IPS-15b (cell line): ENCODE data around the gene DPH3.

Source experiments
- H3K27me3 ChIP-seq: one replicate; pipeline ENCODE4 v1.6.1; 2013; ENCODE audit warnings: low read length; ENCODE audit not compliant: control insufficient read depth, insufficient read depth
- H3K36me3 ChIP-seq: one replicate; pipeline ENCODE4 v1.6.1; 2013; ENCODE audit warnings: low read length; ENCODE audit not compliant: control insufficient read depth, insufficient read depth
- H3K4me1 ChIP-seq: one replicate; pipeline ENCODE4 v1.6.1; 2013; ENCODE audit warnings: mild to moderate bottlenecking, low read length; ENCODE audit not compliant: control insufficient read depth, insufficient read depth
- H3K4me3 ChIP-seq: one replicate; pipeline ENCODE4 v1.5.1; 2013; ENCODE audit warnings: low read depth, low read length
- H3K9ac ChIP-seq: one replicate; pipeline ENCODE4 v1.6.1; 2013; ENCODE audit warnings: low read depth, mild to moderate bottlenecking, low read length
- H3K9me3 ChIP-seq: one replicate; pipeline ENCODE4 v1.6.1; 2013; ENCODE audit warnings: mild to moderate bottlenecking, low read length; ENCODE audit not compliant: control insufficient read depth, insufficient read depth

DPH3 gene

DNA sequence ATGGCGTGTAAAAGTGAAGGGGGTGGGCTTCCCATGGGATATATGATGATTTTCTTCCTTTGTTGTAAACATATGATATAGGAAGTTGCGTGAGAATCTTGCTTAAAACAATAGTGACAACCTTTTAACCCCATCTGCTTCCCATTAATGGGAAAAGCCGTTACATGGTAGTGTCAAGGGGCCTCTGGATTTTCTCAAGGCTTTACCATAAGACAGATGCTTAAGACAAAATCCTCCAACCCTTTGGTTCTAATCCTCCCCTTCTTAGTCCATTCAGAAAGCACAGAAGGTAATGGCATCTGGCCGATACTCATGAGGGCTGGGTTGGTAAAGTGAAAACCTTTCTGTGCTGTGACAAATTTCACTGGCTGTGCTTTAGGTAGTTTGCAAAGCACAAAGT lies 25.0 kb downstream of the DPH3 start:
- H3K4me3 ChIP-seq = no peak overlapping the region
- H3K9ac ChIP-seq = no peak overlapping the region
- no peaks in the 10 kb centered on the region for H3K27me3 ChIP-seq
- no peaks in the 10 kb centered on the region for H3K4me1 ChIP-seq
- no peaks in the 10 kb centered on the region for H3K36me3 ChIP-seq
- H3K9me3 ChIP-seq = no peaks in the 10 kb centered on the region

DNA sequence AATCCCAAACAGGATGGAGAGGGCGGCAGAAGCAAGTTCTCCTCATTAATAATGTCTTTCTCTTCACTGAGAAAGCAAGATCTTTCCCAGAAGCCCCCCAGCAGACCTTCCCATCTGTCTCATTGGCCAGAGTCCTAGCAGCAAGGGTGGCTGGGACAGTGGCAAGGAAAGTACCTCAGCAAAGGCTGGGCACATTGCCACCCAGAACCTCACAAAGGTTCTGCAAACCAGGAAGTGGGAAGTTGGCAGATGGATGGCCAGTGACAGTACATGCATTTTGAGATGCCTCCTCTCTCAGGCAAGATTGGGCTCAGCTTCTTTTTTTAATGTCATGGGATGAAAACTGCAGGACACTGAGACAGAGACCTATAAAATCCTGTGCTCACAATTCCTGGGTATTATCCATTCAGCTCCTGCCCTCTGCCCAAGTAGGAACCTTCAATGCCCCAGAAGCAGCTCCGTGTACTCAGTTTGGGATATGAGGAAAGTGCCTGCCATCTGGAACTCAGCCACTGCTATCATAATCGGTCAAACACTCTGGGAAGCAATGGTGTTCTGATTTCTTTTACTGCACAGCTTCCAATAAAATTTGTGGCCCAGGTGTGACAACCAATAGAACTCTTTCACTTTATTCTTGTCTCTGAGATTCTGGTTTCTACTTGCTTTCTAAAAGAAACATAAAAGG lies 25.5 kb downstream of the DPH3 start:
- Histone ChIP-seq H3K9me3 (no peaks in the 10 kb centered on the region), H3K4me3 (no peak overlapping the region), H3K36me3 (no peaks in the 10 kb centered on the region), H3K27me3 (no peaks in the 10 kb centered on the region), H3K4me1 (no peaks in the 10 kb centered on the region), H3K9ac (no peak overlapping the region)

- no peak overlapping the region for H3K4me3 ChIP-seq
- H3K4me1 ChIP-seq = no peaks in the 10 kb centered on the region
- no peak overlapping the region for H3K9ac ChIP-seq
- no peaks in the 10 kb centered on the region for H3K9me3 ChIP-seq
- no peaks in the 10 kb centered on the region for H3K36me3 ChIP-seq
- no peaks in the 10 kb centered on the region for H3K27me3 ChIP-seq
Observed at GRCh38 chr3:16236856-16237393, 27.8 kb downstream of the DPH3 start.

DNA sequence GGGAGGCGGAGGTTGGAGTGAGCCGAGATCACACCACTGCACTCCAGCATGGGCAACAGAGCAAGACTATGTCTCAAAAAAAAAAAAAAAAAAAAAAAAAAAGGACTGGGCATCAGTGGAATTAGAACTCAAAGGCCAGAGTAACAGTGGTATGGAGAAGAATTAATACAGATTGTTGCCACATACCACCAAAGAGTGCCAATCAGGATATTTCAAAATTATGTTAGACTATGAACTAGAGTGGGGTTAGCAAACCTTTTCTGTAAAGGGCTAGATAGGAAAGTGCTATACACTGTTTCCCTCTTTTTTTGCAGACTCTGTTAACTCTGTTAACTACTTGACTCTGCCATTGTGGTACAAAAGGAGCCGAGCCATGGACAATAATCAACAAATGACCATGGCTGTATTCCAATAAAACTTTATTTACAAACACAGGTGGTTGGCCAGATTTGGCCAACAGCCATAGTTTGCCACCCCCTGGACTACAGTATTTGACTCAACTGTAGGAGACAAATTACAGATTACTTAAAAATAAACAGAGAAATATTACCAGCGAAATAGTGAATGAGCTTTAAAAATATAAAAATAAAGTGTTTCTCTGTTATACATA lies 28.6 kb downstream of the DPH3 start:
- Histone ChIP-seq H3K4me1 (no peaks in the 10 kb centered on the region), H3K9me3 (no peaks in the 10 kb centered on the region), H3K9ac (no peak overlapping the region), H3K4me3 (no peak overlapping the region), H3K36me3 (no peaks in the 10 kb centered on the region), H3K27me3 (no peaks in the 10 kb centered on the region)

DNA sequence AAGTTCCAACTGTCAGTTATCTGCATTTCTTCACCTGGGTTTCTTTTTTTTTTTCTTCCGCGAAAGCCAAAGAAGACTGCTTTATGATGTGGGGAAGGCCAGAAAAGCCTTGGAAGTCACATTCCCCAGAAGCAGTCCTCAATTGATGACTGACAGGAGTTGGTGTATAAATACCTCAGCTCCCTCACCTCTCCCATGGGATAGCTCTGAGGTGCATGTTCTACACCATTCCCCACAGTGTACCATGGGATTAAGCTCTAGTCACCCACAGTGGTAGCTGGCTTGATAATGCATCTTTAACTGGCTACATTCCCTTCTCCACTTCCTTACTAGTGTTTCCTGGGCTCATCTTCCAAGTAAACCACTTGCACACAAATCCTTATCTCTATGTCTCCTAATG lies 30.5 kb downstream of the DPH3 start:
- Histone ChIP-seq H3K9ac (no peak overlapping the region), H3K9me3 (no peaks in the 10 kb centered on the region), H3K36me3 (no peaks in the 10 kb centered on the region), H3K4me1 (no peaks in the 10 kb centered on the region), H3K27me3 (no peaks in the 10 kb centered on the region), H3K4me3 (no peak overlapping the region)

DNA sequence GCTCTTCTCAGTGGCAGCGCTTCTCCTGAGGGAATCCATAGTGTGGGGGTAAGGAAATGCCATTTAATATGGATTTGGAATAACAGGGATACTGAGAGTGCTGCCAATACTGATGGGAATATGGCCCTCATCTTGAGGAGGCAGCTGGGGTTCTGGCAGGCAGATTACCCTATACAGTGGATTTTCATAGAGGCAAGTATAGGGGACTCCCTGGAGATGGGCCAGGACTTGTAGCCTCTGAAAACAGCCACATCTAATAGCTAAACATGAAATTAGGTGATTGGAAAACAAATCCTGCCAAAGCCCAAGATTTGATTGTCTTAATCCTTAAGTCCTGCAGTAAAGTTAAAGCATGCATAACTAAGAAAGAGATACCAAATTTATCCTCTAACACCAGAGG lies 30.9 kb downstream of the DPH3 start:
- Histone ChIP-seq H3K4me1 (no peaks in the 10 kb centered on the region), H3K27me3 (no peaks in the 10 kb centered on the region), H3K9ac (no peak overlapping the region), H3K4me3 (no peak overlapping the region), H3K36me3 (no peaks in the 10 kb centered on the region), H3K9me3 (no peaks in the 10 kb centered on the region)

GRCh38 chr3:16231983-16232382 lies 32.8 kb downstream of the DPH3 start:
- Histone ChIP-seq H3K4me1 (no peaks in the 10 kb centered on the region), H3K27me3 (no peaks in the 10 kb centered on the region), H3K4me3 (no peak overlapping the region), H3K9me3 (no peaks in the 10 kb centered on the region), H3K36me3 (no peaks in the 10 kb centered on the region), H3K9ac (no peak overlapping the region)

DNA sequence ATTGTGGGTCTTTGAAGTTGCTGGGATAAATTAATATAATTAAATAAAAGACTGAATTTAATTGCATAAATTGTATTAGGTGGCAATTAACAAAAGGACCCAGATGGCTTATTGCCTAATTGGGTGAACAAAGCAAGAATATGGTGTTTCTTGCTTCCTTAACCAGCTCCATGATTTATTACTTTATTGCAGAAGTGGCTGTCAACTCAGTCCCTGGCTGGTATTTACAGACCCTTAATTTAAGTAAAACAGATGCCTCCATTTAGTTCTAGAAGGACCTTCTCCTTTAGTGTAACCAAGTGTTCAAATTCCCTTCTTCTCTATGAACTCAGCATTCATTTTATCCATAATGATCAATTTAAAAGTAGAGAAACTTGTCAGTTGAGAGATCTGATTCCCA lies 35.1 kb downstream of the DPH3 start:
- no peaks in the 10 kb centered on the region for H3K36me3 ChIP-seq
- no peak overlapping the region for H3K4me3 ChIP-seq
- H3K9me3 ChIP-seq = no peaks in the 10 kb centered on the region
- no peak overlapping the region for H3K9ac ChIP-seq
- H3K4me1 ChIP-seq = no peaks in the 10 kb centered on the region
- no peaks in the 10 kb centered on the region for H3K27me3 ChIP-seq

- H3K4me1 ChIP-seq = no peaks in the 10 kb centered on the region
- no peaks in the 10 kb centered on the region for H3K9me3 ChIP-seq
- no peak overlapping the region for H3K9ac ChIP-seq
Observed at GRCh38 chr3:16227566-16227965, 37.2 kb downstream of the DPH3 start.

GRCh38 chr3:16224325-16224724 lies 40.4 kb downstream of the DPH3 start:
- no peaks in the 10 kb centered on the region for H3K36me3 ChIP-seq
- H3K4me3 ChIP-seq = no peak overlapping the region
- H3K4me1 ChIP-seq = no peaks in the 10 kb centered on the region
- no peaks in the 10 kb centered on the region for H3K9me3 ChIP-seq
- no peak overlapping the region for H3K9ac ChIP-seq
- no peaks in the 10 kb centered on the region for H3K27me3 ChIP-seq

More at GRCh38 chr3:16227566-16227965, 37.2 kb downstream of the DPH3 start:
- no peaks in the 10 kb centered on the region for H3K36me3 ChIP-seq
- no peak overlapping the region for H3K4me3 ChIP-seq
- no peaks in the 10 kb centered on the region for H3K27me3 ChIP-seq

- Histone ChIP-seq H3K36me3 (no peaks in the 10 kb centered on the region), H3K4me3 (no peak overlapping the region), H3K9ac (no peak overlapping the region), H3K4me1 (no peaks in the 10 kb centered on the region), H3K27me3 (no peaks in the 10 kb centered on the region), H3K9me3 (no peaks in the 10 kb centered on the region)
Observed at GRCh38 chr3:16222547-16222946, 42.2 kb downstream of the DPH3 start.

GRCh38 chr3:16221990-16222389 lies 42.8 kb downstream of the DPH3 start:
- H3K4me3 ChIP-seq = no peak overlapping the region
- no peaks in the 10 kb centered on the region for H3K9me3 ChIP-seq
- no peaks in the 10 kb centered on the region for H3K36me3 ChIP-seq
- no peaks in the 10 kb centered on the region for H3K27me3 ChIP-seq
- H3K9ac ChIP-seq = no peak overlapping the region
- no peaks in the 10 kb centered on the region for H3K4me1 ChIP-seq
